OCI-LY7 (cell line): Measurements from ENCODE around the gene LZTR1. TPM values are rescaled to one million over a fixed set of nuclear protein-coding genes. Genes with fewer than 3 reads are reported as not detected.

Experiments
- BruUV-seq: library from RNA; stranded (reverse); fragments of 400-500 nt; replicated peaks from 2 replicates; lab custom pipeline; 2021; lab: Mats Ljungman, UMichigan
- CTCF ChIA-PET: fragments of 300-600 bp; sonication (Branson Sonifier 250); formaldehyde crosslinking; loops from one replicate; lab custom pipeline; 2022; ENCODE audit warnings: antibody characterized with exemption; ENCODE audit not compliant: unreplicated experiment; lab: Charles Lee
- POLR2A ChIA-PET: fragments of 300-600 bp; sonication (Branson Sonifier 250); formaldehyde crosslinking; loops from one replicate; lab custom pipeline; 2022; ENCODE audit warnings: antibody characterized with exemption; lab: Charles Lee
- DNase-seq: peaks from one replicate; pipeline ENCODE4 v3.0.0-alpha.2; 2015; ENCODE audit warnings: low spot score
- H2AFZ ChIP-seq: fragments of 200-600 bp; sonication (generic), shearing (Covaris generic); 2 replicates; pipeline ENCODE4 v1.6.1; 2014; ENCODE audit warnings: mild to moderate bottlenecking, antibody characterized with exemption, low read length, moderate library complexity
- H3K27ac ChIP-seq: fragments of 200-600 bp; sonication (generic); 2 replicates; pipeline ENCODE4 v1.5.1; 2014; ENCODE audit warnings: mixed run types, low read depth, mild to moderate bottlenecking, moderate library complexity, low read length, inconsistent platforms; ENCODE audit not compliant: poor library complexity, severe bottlenecking
- H3K36me3 ChIP-seq: fragments of 200-600 bp; sonication (generic); 2 replicates; pipeline ENCODE4 v1.6.1; 2014; ENCODE audit warnings: mild to moderate bottlenecking, antibody characterized with exemption, low read length, moderate library complexity, mixed read lengths; ENCODE audit not compliant: insufficient read depth
- H3K4me1 ChIP-seq: fragments of 200-600 bp; sonication (generic); 2 replicates; pipeline ENCODE4 v1.5.1; 2014; ENCODE audit warnings: mild to moderate bottlenecking, low read length; ENCODE audit not compliant: insufficient read depth, poor library complexity, severe bottlenecking
- H3K4me2 ChIP-seq: fragments of 200-600 bp; sonication (generic); 2 replicates; pipeline ENCODE4 v1.6.1; 2014; ENCODE audit warnings: mild to moderate bottlenecking, low read length
- H3K4me3 ChIP-seq: fragments of 200-600 bp; sonication (generic); 2 replicates; pipeline ENCODE4 v1.5.1; 2014; ENCODE audit warnings: mild to moderate bottlenecking, low read depth, low read length; ENCODE audit not compliant: poor library complexity, severe bottlenecking
- H3K79me2 ChIP-seq: fragments of 200-600 bp; sonication (generic); 2 replicates; pipeline ENCODE4 v1.6.1; 2016; ENCODE audit warnings: low read depth, mild to moderate bottlenecking, low read length, moderate library complexity, mixed read lengths; ENCODE audit not compliant: insufficient read depth
- H3K9me2 ChIP-seq: fragments of 200-600 bp; sonication (generic); 2 replicates; pipeline ENCODE4 v1.6.1; 2016; ENCODE audit warnings: mild to moderate bottlenecking, low read length, mixed read lengths; ENCODE audit not compliant: insufficient read depth
- H3K9me3 ChIP-seq: fragments of 200-600 bp; sonication (generic); 2 replicates; pipeline ENCODE4 v1.6.1; 2014; ENCODE audit warnings: mild to moderate bottlenecking, mixed run types, low read length, mixed read lengths
- H4K20me1 ChIP-seq: fragments of 200-600 bp; sonication (generic); 2 replicates; pipeline ENCODE4 v1.6.1; 2014; ENCODE audit warnings: mild to moderate bottlenecking, antibody characterized with exemption, low read length, moderate library complexity, mixed read lengths; ENCODE audit not compliant: insufficient read depth
- EZH2phosphoT487 ChIP-seq: fragments of 200-600 bp; sonication (generic); IDR thresholded peaks from 2 replicates; pipeline ENCODE4 v1.6.1; 2018; ENCODE audit warnings: low read depth, borderline replicate concordance, mild to moderate bottlenecking, mixed run types, antibody characterized with exemption, low read length, moderate library complexity, mixed read lengths
- intact Hi-C: fragments of 100-400 bp; cut with micrococcal nuclease; formaldehyde crosslinking; loops from one replicate; pipeline ENCODE4 v1.10.0; 2022; ENCODE audit not compliant: unreplicated experiment
- total RNA-seq, 2 experiments: library from RNA; depleted of rRNA in 1 of 2; stranded (reverse); fragments of >200 nt in 1 of 2; shearing (Covaris generic) in 1 of 2; gene quantifications; 2 replicates each; pipeline ENCODE4 v1.2.3, GENCODE V29; 2014 to 2022
- TF ChIP-seq, protein P1 (sequence below): fragments of 200-600 bp; sonication (generic); conservative IDR thresholded peaks from 2 replicates; pipeline ENCODE4 v1.5.1; 2014; ENCODE audit warnings: mild to moderate bottlenecking, antibody characterized with exemption, low read length, moderate library complexity, mixed read lengths

The LZTR1 gene
- total RNA-seq, 2 experiments from 2014 or later = 46.8 to 61.8 TPM

DNA sequence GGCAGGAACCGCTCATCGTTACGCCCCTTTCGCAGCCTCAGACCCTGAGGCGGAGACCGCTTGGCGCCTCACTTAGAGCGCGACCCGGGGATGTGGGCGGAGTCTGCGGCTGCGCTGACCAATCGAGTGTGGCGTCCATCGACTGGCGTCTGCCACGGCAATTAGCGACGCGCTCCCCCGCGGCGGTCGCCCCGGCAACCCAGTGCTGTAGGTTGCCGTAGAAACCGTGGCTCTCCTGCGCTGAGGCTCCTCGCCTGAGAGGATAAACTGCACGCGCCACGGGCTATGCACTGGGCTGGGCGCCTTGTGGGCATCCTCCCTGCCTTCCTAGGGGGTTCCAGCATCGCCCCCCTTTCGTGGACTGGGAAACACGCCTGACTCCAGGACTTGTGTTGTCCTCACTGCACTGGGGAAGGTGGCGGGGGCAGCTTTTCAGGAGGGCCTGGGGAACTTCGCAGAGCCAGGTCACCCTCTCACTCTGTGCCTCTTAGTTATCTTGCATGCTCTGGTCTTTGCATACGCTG, 32.2 kb downstream of the LZTR1 start:
- CTCF ChIA-PET = no interaction called here
- peak overlapping the region; percentile 77 for H2AFZ ChIP-seq
- POLR2A ChIA-PET = no interaction called here

DNA sequence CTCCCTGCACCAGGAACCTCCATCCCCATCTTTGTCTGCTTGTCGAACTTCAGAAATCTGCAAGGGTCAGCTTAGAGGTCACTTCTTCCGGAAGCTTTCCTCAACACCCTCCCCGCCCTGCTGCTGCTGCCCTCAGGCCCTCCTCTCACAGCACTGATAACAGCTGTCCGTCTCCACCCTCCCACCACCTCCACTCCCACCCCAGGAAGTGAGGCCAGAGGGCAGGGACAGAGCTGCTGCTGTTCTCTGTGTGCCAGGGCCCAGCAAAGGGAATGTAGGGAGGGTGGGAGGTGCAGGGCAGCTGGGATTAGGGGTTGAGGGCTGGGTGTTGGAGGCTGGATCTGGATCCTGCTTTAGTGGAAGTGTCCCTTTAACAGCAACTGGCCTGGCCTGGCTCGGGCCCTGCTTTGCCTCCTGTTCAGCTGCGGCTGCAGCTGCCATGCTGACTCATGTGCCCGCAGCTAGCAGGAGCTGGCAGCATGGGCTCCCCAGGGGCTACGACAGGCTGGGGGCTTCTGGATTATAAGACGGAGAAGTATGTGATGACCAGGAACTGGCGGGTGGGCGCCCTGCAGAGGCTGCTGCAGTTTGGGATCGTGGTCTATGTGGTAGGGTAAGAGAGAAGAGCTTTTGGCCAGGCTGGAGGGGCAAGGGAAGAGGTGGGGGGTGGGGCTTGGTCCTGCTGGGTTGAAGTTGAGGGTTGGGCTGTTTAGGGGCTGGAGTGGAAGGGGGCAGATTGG, 32.8 kb downstream of the LZTR1 start, which contains the start of gene P2RX6:
TSS of gene P2RX6 (plus strand) at position 440 of the 740 bp plus-strand sequence. CDS start at position 450, 10 bp downstream.
- BruUV-seq = no TSS peak
- Histone ChIP-seq H3K36me3 (no peaks in the 10 kb centered on the region), H3K9me2 (no peaks in the 10 kb centered on the region), H2AFZ (peak within 1 kb of the TSS; percentile 77), H3K4me1 (peaks cover 15% of the 10 kb centered on the region), H3K79me2 (no peaks in the 10 kb centered on the region), H4K20me1 (no peaks in the 10 kb centered on the region), H3K4me3 (peak within 1 kb of the TSS; percentile 68), H3K4me2 (peak within 1 kb of the TSS; percentile 77), H3K9me3 (no peaks in the 10 kb centered on the region), H3K27ac (no peak within 1 kb of the TSS)
- no peak for DNase-seq
- intact Hi-C loops = no loop called here
- CTCF ChIA-PET = interaction anchor here (0.6 kb wide), 1 partner anchor 41 kb away, joined by 3 read pairs; no protein-coding TSS in a partner anchor
- POLR2A ChIA-PET = interaction anchor here (0.9 kb wide), 1 partner anchor 10 kb away, joined by 3 read pairs; no protein-coding TSS in a partner anchor
- TF ChIP-seq EZH2phosphoT487 = no peak
- TF ChIP-seq, protein P1, sequence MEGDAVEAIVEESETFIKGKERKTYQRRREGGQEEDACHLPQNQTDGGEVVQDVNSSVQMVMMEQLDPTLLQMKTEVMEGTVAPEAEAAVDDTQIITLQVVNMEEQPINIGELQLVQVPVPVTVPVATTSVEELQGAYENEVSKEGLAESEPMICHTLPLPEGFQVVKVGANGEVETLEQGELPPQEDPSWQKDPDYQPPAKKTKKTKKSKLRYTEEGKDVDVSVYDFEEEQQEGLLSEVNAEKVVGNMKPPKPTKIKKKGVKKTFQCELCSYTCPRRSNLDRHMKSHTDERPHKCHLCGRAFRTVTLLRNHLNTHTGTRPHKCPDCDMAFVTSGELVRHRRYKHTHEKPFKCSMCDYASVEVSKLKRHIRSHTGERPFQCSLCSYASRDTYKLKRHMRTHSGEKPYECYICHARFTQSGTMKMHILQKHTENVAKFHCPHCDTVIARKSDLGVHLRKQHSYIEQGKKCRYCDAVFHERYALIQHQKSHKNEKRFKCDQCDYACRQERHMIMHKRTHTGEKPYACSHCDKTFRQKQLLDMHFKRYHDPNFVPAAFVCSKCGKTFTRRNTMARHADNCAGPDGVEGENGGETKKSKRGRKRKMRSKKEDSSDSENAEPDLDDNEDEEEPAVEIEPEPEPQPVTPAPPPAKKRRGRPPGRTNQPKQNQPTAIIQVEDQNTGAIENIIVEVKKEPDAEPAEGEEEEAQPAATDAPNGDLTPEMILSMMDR = no peak

More for the DNA sequence above, 32.2 kb downstream of the LZTR1 start:
- no peaks in the 10 kb centered on the region for H3K9me3 ChIP-seq
- peaks cover 15% of the 10 kb centered on the region for H3K4me1 ChIP-seq
- intact Hi-C loops = no loop called here
- BruUV-seq = no TSS peak
- no peaks in the 10 kb centered on the region for H3K36me3 ChIP-seq
- H3K9me2 ChIP-seq = no peaks in the 10 kb centered on the region
- peak; percentile 83 for DNase-seq
- H3K27ac ChIP-seq = no peak overlapping the region
- H3K79me2 ChIP-seq = no peaks in the 10 kb centered on the region
- peak overlapping the region; percentile 77 for H3K4me2 ChIP-seq
- TF ChIP-seq, protein P1 = no peak
- TF ChIP-seq EZH2phosphoT487 = no peak
- no peaks in the 10 kb centered on the region for H4K20me1 ChIP-seq
- peak overlapping the region; percentile 68 for H3K4me3 ChIP-seq
